Keratinocyte (primary cell): ENCODE results near the gene CHST8. TPM values are rescaled to one million over a fixed set of nuclear protein-coding genes. Genes with fewer than 3 reads are reported as not detected.

ENCODE experiments used
- DNase-seq: peaks from one replicate; pipeline ENCODE4 v3.0.0-alpha.2; 2011; ENCODE audit warnings: low read depth, missing footprints, low spot score
- FAIRE-seq: peaks from 2 replicates; lab custom pipeline; 2011; peaks lifted over from hg19 to GRCh38; lab: Jason Lieb, UNC
- H2AFZ ChIP-seq: 2 replicates; pipeline ENCODE4 v1.6.0; 2012; ENCODE audit warnings: low read length, control low read depth, inconsistent platforms; ENCODE audit not compliant: control insufficient read depth
- H3K27ac ChIP-seq: 2 replicates; pipeline ENCODE4 v1.5.1; 2011; ENCODE audit warnings: low read length; ENCODE audit not compliant: control insufficient read depth, insufficient read depth
- H3K27me3 ChIP-seq: 3 replicates; pipeline ENCODE4 v1.6.0; 2011; ENCODE audit warnings: low read length; ENCODE audit not compliant: control insufficient read depth, insufficient read depth; ENCODE audit errors: extremely low read depth
- H3K36me3 ChIP-seq, 2 experiments: 2 replicates in 1 of 2; 3 replicates in 1 of 2; pipeline ENCODE4 v1.5.1; 2011; ENCODE audit warnings: low read length in 2 of 2, mild to moderate bottlenecking in 1 of 2; ENCODE audit not compliant: control insufficient read depth in 2 of 2, insufficient read depth in 2 of 2; ENCODE audit errors: extremely low read depth in 1 of 2
- H3K4me1 ChIP-seq: 3 replicates; pipeline ENCODE4 v1.5.1; 2011; ENCODE audit warnings: low read length; ENCODE audit not compliant: control insufficient read depth, insufficient read depth; ENCODE audit errors: extremely low read depth
- H3K4me2 ChIP-seq: 3 replicates; pipeline ENCODE4 v1.6.0; 2011; ENCODE audit warnings: low read depth, low read length; ENCODE audit not compliant: control insufficient read depth, insufficient read depth; ENCODE audit errors: extremely low read depth
- H3K4me3 ChIP-seq, 3 experiments: fragments of 200-600 bp in 1 of 3; sonication (generic) in 1 of 3; 2 replicates in 2 of 3; 3 replicates in 1 of 3; pipeline ENCODE4 v1.5.1; 2011 to 2016; ENCODE audit warnings: low read length in 3 of 3, mild to moderate bottlenecking in 3 of 3, control low read depth in 2 of 3, inconsistent platforms in 1 of 3, low read depth in 1 of 3, mixed read lengths in 1 of 3, mixed run types in 1 of 3, moderate library complexity in 1 of 3; ENCODE audit not compliant: control insufficient read depth in 2 of 3, insufficient read depth in 2 of 3; ENCODE audit errors: extremely low read depth in 1 of 3
- H3K79me2 ChIP-seq: 2 replicates; pipeline ENCODE4 v1.6.0; 2012; ENCODE audit warnings: low read length; ENCODE audit not compliant: control insufficient read depth, insufficient read depth
- H3K9ac ChIP-seq: 3 replicates; pipeline ENCODE4 v1.6.0; 2011; ENCODE audit warnings: low read length; ENCODE audit not compliant: control insufficient read depth, insufficient read depth; ENCODE audit errors: extremely low read depth
- H3K9me1 ChIP-seq: 3 replicates; pipeline ENCODE4 v1.6.0; 2011; ENCODE audit warnings: low read length; ENCODE audit not compliant: control insufficient read depth, insufficient read depth; ENCODE audit errors: extremely low read depth
- H3K9me3 ChIP-seq: 2 replicates; pipeline ENCODE4 v1.5.1; 2012; ENCODE audit warnings: low read depth, low read length; ENCODE audit not compliant: control insufficient read depth
- H4K20me1 ChIP-seq: 3 replicates; pipeline ENCODE4 v1.6.0; 2011; ENCODE audit warnings: low read length; ENCODE audit not compliant: control insufficient read depth, insufficient read depth; ENCODE audit errors: extremely low read depth
- EZH2 ChIP-seq: IDR thresholded peaks from one replicate; pipeline ENCODE4 v1.6.1; 2012; ENCODE audit warnings: inconsistent platforms, mild to moderate bottlenecking, low read length, moderate library complexity
- dilution Hi-C: fragments of 300-500 bp; cut with MboI; formaldehyde crosslinking; loops from one replicate; pipeline ENCODE4 v1.7.0; 2020; ENCODE audit warnings: low sequenced_read_pairs; ENCODE audit not compliant: extremely low pct_ligation_motif_present
- polyA plus RNA-seq, 5 experiments: library from polyadenylated mRNA; depleted of rRNA in 3 of 5; stranded (reverse) in 3 of 5; stranded (forward) in 1 of 5; unstranded in 1 of 5; fragments of >200 nt; gene quantifications; 1 replicate in 1 of 5; 2 replicates in 3 of 5; 3 replicates in 1 of 5; pipeline versions ENCODE4 v1.2.1 to v1.2.3, GENCODE V29; 2011 to 2012; ENCODE audit warnings: missing spikeins in 2 of 5, low read depth in 1 of 5, low replicate concordance in 1 of 5
- TF ChIP-seq, protein P1 (sequence below), 3 experiments: IDR thresholded peaks in 1 of 3; conservative IDR thresholded peaks in 1 of 3; optimal IDR thresholded peaks in 1 of 3; 2 replicates in 2 of 3; 3 replicates in 1 of 3; pipeline versions ENCODE3 to v1.5.1; 2011; ENCODE audit warnings: low read length in 3 of 3, mild to moderate bottlenecking in 3 of 3, moderate library complexity in 2 of 3, control low read depth in 1 of 3, inconsistent platforms in 1 of 3; ENCODE audit not compliant: insufficient read depth in 2 of 3; ENCODE audit errors: extremely low read depth in 1 of 3

Gene CHST8
- polyA plus RNA-seq, 1 donor (not counting 4 experiments of a cell fraction or from before 2014, with no cell fraction given), result not detected

DNA sequence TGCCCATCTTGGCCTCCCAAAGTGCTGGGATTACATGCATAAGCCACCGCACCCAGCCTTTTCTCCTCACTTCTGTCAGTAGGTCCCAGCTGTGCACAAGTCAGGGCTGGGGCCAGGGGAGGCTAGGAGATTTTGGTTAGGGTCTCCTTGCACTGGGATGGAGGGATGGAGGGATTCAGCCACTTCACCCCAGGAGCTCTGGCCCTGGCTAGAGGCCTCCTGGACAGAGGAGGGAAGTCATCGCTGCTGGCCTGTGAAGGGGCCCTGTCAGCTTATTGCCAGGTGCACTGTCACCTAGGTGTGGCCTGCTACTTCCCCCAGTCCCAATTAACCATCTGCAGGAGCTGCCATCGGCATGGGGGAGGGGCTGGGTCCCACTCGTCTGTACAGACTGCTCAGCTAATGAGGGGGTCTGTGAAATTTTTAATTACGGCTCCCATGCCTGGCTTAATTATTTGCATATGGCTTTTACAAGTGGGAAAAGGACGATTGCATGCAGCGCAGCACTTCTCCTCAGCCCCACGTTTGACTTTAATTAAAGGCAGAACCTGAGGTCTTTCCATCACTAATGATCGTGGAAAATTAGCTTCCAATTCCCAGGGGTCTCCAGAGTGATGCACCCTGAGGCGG is 52.4 kb downstream of the CHST8 start:
- DNase-seq (no peak), FAIRE-seq (no peak)
- no peak overlapping the region for H3K4me3 ChIP-seq
- H3K4me2 ChIP-seq, result no peak overlapping the region
- TF ChIP-seq EZH2, result no peak
- TF ChIP-seq, protein P1, sequence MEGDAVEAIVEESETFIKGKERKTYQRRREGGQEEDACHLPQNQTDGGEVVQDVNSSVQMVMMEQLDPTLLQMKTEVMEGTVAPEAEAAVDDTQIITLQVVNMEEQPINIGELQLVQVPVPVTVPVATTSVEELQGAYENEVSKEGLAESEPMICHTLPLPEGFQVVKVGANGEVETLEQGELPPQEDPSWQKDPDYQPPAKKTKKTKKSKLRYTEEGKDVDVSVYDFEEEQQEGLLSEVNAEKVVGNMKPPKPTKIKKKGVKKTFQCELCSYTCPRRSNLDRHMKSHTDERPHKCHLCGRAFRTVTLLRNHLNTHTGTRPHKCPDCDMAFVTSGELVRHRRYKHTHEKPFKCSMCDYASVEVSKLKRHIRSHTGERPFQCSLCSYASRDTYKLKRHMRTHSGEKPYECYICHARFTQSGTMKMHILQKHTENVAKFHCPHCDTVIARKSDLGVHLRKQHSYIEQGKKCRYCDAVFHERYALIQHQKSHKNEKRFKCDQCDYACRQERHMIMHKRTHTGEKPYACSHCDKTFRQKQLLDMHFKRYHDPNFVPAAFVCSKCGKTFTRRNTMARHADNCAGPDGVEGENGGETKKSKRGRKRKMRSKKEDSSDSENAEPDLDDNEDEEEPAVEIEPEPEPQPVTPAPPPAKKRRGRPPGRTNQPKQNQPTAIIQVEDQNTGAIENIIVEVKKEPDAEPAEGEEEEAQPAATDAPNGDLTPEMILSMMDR (optimal IDR thresholded peaks at IDR 0.05 in 1 of 3, IDR thresholded peaks at IDR 0.05 in 1 of 3, conservative IDR thresholded peaks at IDR 0.05 in 1 of 3; ENCODE audit: extremely low read depth in 1 of 3, insufficient read depth in 2 of 3, low read length in 3 of 3), result no peak
- H3K27me3 ChIP-seq, result no peaks in the 10 kb centered on the region
- no peak overlapping the region for H3K27ac ChIP-seq
- H2AFZ ChIP-seq, result no peak overlapping the region
- H4K20me1 ChIP-seq, result no peaks in the 10 kb centered on the region
- no peaks in the 10 kb centered on the region for H3K9me1 ChIP-seq
- dilution Hi-C loops, result no loop called here
- no peaks in the 10 kb centered on the region for H3K79me2 ChIP-seq
- H3K9ac ChIP-seq, result no peak overlapping the region
- H3K9me3 ChIP-seq, result peaks cover 2% of the 10 kb centered on the region
- no peaks in the 10 kb centered on the region for H3K4me1 ChIP-seq
- no peaks in the 10 kb centered on the region for H3K36me3 ChIP-seq

DNA sequence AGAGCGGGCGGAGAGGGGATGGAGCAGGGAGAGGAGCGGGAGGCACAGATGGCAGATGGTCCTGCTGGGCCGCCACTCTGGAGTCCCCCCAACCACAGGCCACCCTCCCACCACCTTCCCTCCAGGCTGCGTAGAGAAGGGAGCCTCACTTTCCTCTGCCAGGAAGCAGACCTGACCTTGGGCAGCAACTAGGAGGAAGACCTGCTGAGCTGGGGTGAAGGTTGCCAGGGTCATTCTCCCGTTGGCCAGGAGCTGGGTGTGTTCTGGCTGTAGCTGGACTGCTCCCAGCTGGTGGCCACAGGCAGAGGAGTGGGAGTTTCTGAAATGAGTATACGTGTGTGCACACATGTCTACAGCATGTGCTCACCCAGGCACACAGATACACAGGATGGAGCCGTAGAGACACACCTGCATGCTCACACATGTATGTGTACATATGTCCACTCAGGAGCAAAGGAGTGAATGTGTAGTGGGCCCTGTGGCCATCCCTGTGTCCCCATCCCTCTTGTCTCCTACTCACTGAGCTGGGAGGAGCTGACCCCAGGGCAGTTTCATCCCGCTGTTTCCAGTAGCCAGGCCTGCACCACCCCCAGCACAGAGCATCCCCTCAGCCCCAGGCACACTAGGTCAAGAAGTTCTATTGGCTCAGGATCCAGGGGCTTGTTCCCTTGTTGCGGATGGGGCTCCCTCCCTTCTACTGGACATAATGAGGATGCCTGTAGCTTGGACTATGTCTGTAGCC is 53.0 kb downstream of the CHST8 start:
- no peak for FAIRE-seq
- DNase-seq, result no peak
- Histone ChIP-seq H4K20me1 (no peaks in the 10 kb centered on the region), H3K9me1 (no peaks in the 10 kb centered on the region), H3K9me3 (peaks cover 2% of the 10 kb centered on the region), H3K4me3 (no peak overlapping the region), H3K36me3 (no peaks in the 10 kb centered on the region), H3K79me2 (no peaks in the 10 kb centered on the region), H3K4me2 (no peak overlapping the region), H3K9ac (no peak overlapping the region), H3K27ac (no peak overlapping the region), H2AFZ (no peak overlapping the region), H3K4me1 (no peaks in the 10 kb centered on the region), H3K27me3 (no peaks in the 10 kb centered on the region)
- TF ChIP-seq, protein P1 (optimal IDR thresholded peaks at IDR 0.05 in 1 of 3, IDR thresholded peaks at IDR 0.05 in 1 of 3, conservative IDR thresholded peaks at IDR 0.05 in 1 of 3; ENCODE audit: extremely low read depth in 1 of 3, insufficient read depth in 2 of 3, low read length in 3 of 3), result no peak
- no peak for TF ChIP-seq EZH2
- dilution Hi-C loops, result no loop called here
